Measurements from ENCODE around the gene CHPF. TPM values are rescaled to one million over a fixed set of nuclear protein-coding genes. Genes with fewer than 3 reads are reported as not detected.

CHPF gene
- total RNA-seq, 1 experiment from 2014 or later: 78.2 TPM

GRCh38 chr2:219514836-219515235 lies 28.8 kb downstream of the CHPF start:
- POLR2A ChIA-PET (ENCODE audit: unreplicated experiment): no interaction called here
- intact Hi-C loops (cut with micrococcal nuclease; ENCODE audit: unreplicated experiment): no loop called here

GRCh38 chr2:219514196-219514761 lies 29.3 kb downstream of the CHPF start, which contains the start of gene ASIC4:
Gene ASIC4 (plus strand): TSS chr2:219514482. CDS start chr2:219514725, 243 bp downstream.
- Histone ChIP-seq H3K9me2 (ENCODE audit: insufficient read depth) (no peaks in the 10 kb centered on the region), H3K4me1 (replicated peaks; ENCODE audit: insufficient read depth) (no peaks in the 10 kb centered on the region), H3K36me3 (ENCODE audit: low read depth) (no peaks in the 10 kb centered on the region), H3K4me2 (no peak within 1 kb of the TSS), H3K27me3 (ENCODE audit: insufficient read depth, low read depth) (peaks cover 79% of the 10 kb centered on the region), H3K27ac (no peak within 1 kb of the TSS), H3K4me3 (no peak within 1 kb of the TSS), H3F3A (ENCODE audit: insufficient read depth, low read depth) (no peaks in the 10 kb centered on the region), H2AFZ (no peak within 1 kb of the TSS), H4K20me1 (ENCODE audit: insufficient read depth) (no peaks in the 10 kb centered on the region), H3K79me2 (ENCODE audit: low read depth) (no peaks in the 10 kb centered on the region), H3K9me3 (ENCODE audit: insufficient read depth, low read depth) (no peaks in the 10 kb centered on the region)
- intact Hi-C loops (cut with micrococcal nuclease; ENCODE audit: unreplicated experiment): no loop called here
- no peak for DNase-seq
- no TSS peak for BruUV-seq (replicated peaks)
- CTCF ChIA-PET: interaction anchor here (0.6 kb wide), 1 partner anchor 48 kb away, joined by 3 read pairs; no protein-coding TSS in a partner anchor
- POLR2A ChIA-PET (ENCODE audit: unreplicated experiment): interaction anchor here (0.5 kb wide), 1 partner anchor 122 kb away, joined by 3 read pairs; no protein-coding TSS in a partner anchor
- TF ChIP-seq CTCF (conservative IDR thresholded peaks at IDR 0.05): no peak
- TF ChIP-seq EZH2 (IDR thresholded peaks at IDR 0.05; ENCODE audit: low read depth): no peak

More at GRCh38 chr2:219514836-219515235, 28.8 kb downstream of the CHPF start:
- CTCF ChIA-PET: interaction anchor here (0.6 kb wide), 1 partner anchor 47 kb away, joined by 3 read pairs; no protein-coding TSS in a partner anchor
- Histone ChIP-seq H3K36me3 (ENCODE audit: low read depth) (no peaks in the 10 kb centered on the region), H3K4me3 (no peak overlapping the region), H3F3A (ENCODE audit: insufficient read depth, low read depth) (no peaks in the 10 kb centered on the region), H3K9me3 (ENCODE audit: insufficient read depth, low read depth) (no peaks in the 10 kb centered on the region), H4K20me1 (ENCODE audit: insufficient read depth) (no peaks in the 10 kb centered on the region), H3K4me1 (replicated peaks; ENCODE audit: insufficient read depth) (no peaks in the 10 kb centered on the region), H3K9me2 (ENCODE audit: insufficient read depth) (no peaks in the 10 kb centered on the region), H3K27ac (no peak overlapping the region), H3K27me3 (ENCODE audit: insufficient read depth, low read depth) (peaks cover 79% of the 10 kb centered on the region), H3K4me2 (no peak overlapping the region), H3K79me2 (ENCODE audit: low read depth) (no peaks in the 10 kb centered on the region), H2AFZ (no peak overlapping the region)
- no peak for DNase-seq
- no TSS peak for BruUV-seq (replicated peaks)
- TF ChIP-seq EZH2 (IDR thresholded peaks at IDR 0.05; ENCODE audit: low read depth): no peak
- no peak for TF ChIP-seq CTCF (conservative IDR thresholded peaks at IDR 0.05)

- H3K27me3 ChIP-seq (ENCODE audit: insufficient read depth, low read depth): peaks cover 79% of the 10 kb centered on the region
- no TSS peak for BruUV-seq (replicated peaks)
- H3K27ac ChIP-seq: no peak overlapping the region
- DNase-seq: no peak
- H3K4me1 ChIP-seq (replicated peaks; ENCODE audit: insufficient read depth): no peaks in the 10 kb centered on the region
- no peaks in the 10 kb centered on the region for H3K9me3 ChIP-seq (ENCODE audit: insufficient read depth, low read depth)
- intact Hi-C loops (cut with micrococcal nuclease; ENCODE audit: unreplicated experiment): no loop called here
- H2AFZ ChIP-seq: no peak overlapping the region
- H3K79me2 ChIP-seq (ENCODE audit: low read depth): no peaks in the 10 kb centered on the region
- H3K36me3 ChIP-seq (ENCODE audit: low read depth): no peaks in the 10 kb centered on the region
- no peak for TF ChIP-seq EZH2 (IDR thresholded peaks at IDR 0.05; ENCODE audit: low read depth)
- TF ChIP-seq CTCF (conservative IDR thresholded peaks at IDR 0.05): no peak
- no peaks in the 10 kb centered on the region for H3K9me2 ChIP-seq (ENCODE audit: insufficient read depth)
- no peak overlapping the region for H3K4me2 ChIP-seq
- H4K20me1 ChIP-seq (ENCODE audit: insufficient read depth): no peaks in the 10 kb centered on the region
- ChIA-PET POLR2A (ENCODE audit: unreplicated experiment) (interaction anchor here (0.5 kb wide), 1 partner anchor 122 kb away, joined by 3 read pairs; no protein-coding TSS in a partner anchor), CTCF (no interaction called here)
- no peak overlapping the region for H3K4me3 ChIP-seq
- H3F3A ChIP-seq (ENCODE audit: insufficient read depth, low read depth): no peaks in the 10 kb centered on the region
Measured at GRCh38 chr2:219513787-219514186, 29.8 kb downstream of the CHPF start.
